Keratinocyte (primary cell): ENCODE measurements around the gene CDH13. TPM values are rescaled to one million over a fixed set of nuclear protein-coding genes. Genes with fewer than 3 reads are reported as not detected.

Experiments used
- DNase-seq: peaks from one replicate; pipeline ENCODE4 v3.0.0-alpha.2; 2011; ENCODE audit warnings: low read depth, missing footprints, low spot score
- FAIRE-seq: peaks from 2 replicates; lab custom pipeline; 2011; peaks lifted over from hg19 to GRCh38; lab: Jason Lieb, UNC
- H2AFZ ChIP-seq: 2 replicates; pipeline ENCODE4 v1.6.0; 2012; ENCODE audit warnings: low read length, control low read depth, inconsistent platforms; ENCODE audit not compliant: control insufficient read depth
- H3K27ac ChIP-seq: 2 replicates; pipeline ENCODE4 v1.5.1; 2011; ENCODE audit warnings: low read length; ENCODE audit not compliant: control insufficient read depth, insufficient read depth
- H3K27me3 ChIP-seq: 3 replicates; pipeline ENCODE4 v1.6.0; 2011; ENCODE audit warnings: low read length; ENCODE audit not compliant: control insufficient read depth, insufficient read depth; ENCODE audit errors: extremely low read depth
- H3K36me3 ChIP-seq, 2 experiments: 2 replicates in 1 of 2; 3 replicates in 1 of 2; pipeline ENCODE4 v1.5.1; 2011; ENCODE audit warnings: low read length in 2 of 2, mild to moderate bottlenecking in 1 of 2; ENCODE audit not compliant: control insufficient read depth in 2 of 2, insufficient read depth in 2 of 2; ENCODE audit errors: extremely low read depth in 1 of 2
- H3K4me1 ChIP-seq: 3 replicates; pipeline ENCODE4 v1.5.1; 2011; ENCODE audit warnings: low read length; ENCODE audit not compliant: control insufficient read depth, insufficient read depth; ENCODE audit errors: extremely low read depth
- H3K4me2 ChIP-seq: 3 replicates; pipeline ENCODE4 v1.6.0; 2011; ENCODE audit warnings: low read depth, low read length; ENCODE audit not compliant: control insufficient read depth, insufficient read depth; ENCODE audit errors: extremely low read depth
- H3K4me3 ChIP-seq, 3 experiments: fragments of 200-600 bp in 1 of 3; sonication (generic) in 1 of 3; 2 replicates in 2 of 3; 3 replicates in 1 of 3; pipeline ENCODE4 v1.5.1; 2011 to 2016; ENCODE audit warnings: low read length in 3 of 3, mild to moderate bottlenecking in 3 of 3, control low read depth in 2 of 3, inconsistent platforms in 1 of 3, low read depth in 1 of 3, mixed read lengths in 1 of 3, mixed run types in 1 of 3, moderate library complexity in 1 of 3; ENCODE audit not compliant: control insufficient read depth in 2 of 3, insufficient read depth in 2 of 3; ENCODE audit errors: extremely low read depth in 1 of 3
- H3K79me2 ChIP-seq: 2 replicates; pipeline ENCODE4 v1.6.0; 2012; ENCODE audit warnings: low read length; ENCODE audit not compliant: control insufficient read depth, insufficient read depth
- H3K9ac ChIP-seq: 3 replicates; pipeline ENCODE4 v1.6.0; 2011; ENCODE audit warnings: low read length; ENCODE audit not compliant: control insufficient read depth, insufficient read depth; ENCODE audit errors: extremely low read depth
- H3K9me1 ChIP-seq: 3 replicates; pipeline ENCODE4 v1.6.0; 2011; ENCODE audit warnings: low read length; ENCODE audit not compliant: control insufficient read depth, insufficient read depth; ENCODE audit errors: extremely low read depth
- H3K9me3 ChIP-seq: 2 replicates; pipeline ENCODE4 v1.5.1; 2012; ENCODE audit warnings: low read depth, low read length; ENCODE audit not compliant: control insufficient read depth
- H4K20me1 ChIP-seq: 3 replicates; pipeline ENCODE4 v1.6.0; 2011; ENCODE audit warnings: low read length; ENCODE audit not compliant: control insufficient read depth, insufficient read depth; ENCODE audit errors: extremely low read depth
- EZH2 ChIP-seq: IDR thresholded peaks from one replicate; pipeline ENCODE4 v1.6.1; 2012; ENCODE audit warnings: inconsistent platforms, mild to moderate bottlenecking, low read length, moderate library complexity
- dilution Hi-C: fragments of 300-500 bp; cut with MboI; formaldehyde crosslinking; loops from one replicate; pipeline ENCODE4 v1.7.0; 2020; ENCODE audit warnings: low sequenced_read_pairs; ENCODE audit not compliant: extremely low pct_ligation_motif_present
- polyA plus RNA-seq, 5 experiments: library from polyadenylated mRNA; depleted of rRNA in 3 of 5; stranded (reverse) in 3 of 5; stranded (forward) in 1 of 5; unstranded in 1 of 5; fragments of >200 nt; gene quantifications; 1 replicate in 1 of 5; 2 replicates in 3 of 5; 3 replicates in 1 of 5; pipeline versions ENCODE4 v1.2.1 to v1.2.3, GENCODE V29; 2011 to 2012; ENCODE audit warnings: missing spikeins in 2 of 5, low read depth in 1 of 5, low replicate concordance in 1 of 5
- TF ChIP-seq, protein P1 (sequence below), 3 experiments: IDR thresholded peaks in 1 of 3; conservative IDR thresholded peaks in 1 of 3; optimal IDR thresholded peaks in 1 of 3; 2 replicates in 2 of 3; 3 replicates in 1 of 3; pipeline versions ENCODE3 to v1.5.1; 2011; ENCODE audit warnings: low read length in 3 of 3, mild to moderate bottlenecking in 3 of 3, moderate library complexity in 2 of 3, control low read depth in 1 of 3, inconsistent platforms in 1 of 3; ENCODE audit not compliant: insufficient read depth in 2 of 3; ENCODE audit errors: extremely low read depth in 1 of 3

The CDH13 gene
- polyA plus RNA-seq, 1 donor (not counting 4 experiments of a cell fraction or from before 2014, with no cell fraction given), result 111 TPM

- no peak overlapping the region for H3K27ac ChIP-seq
- H3K4me1 ChIP-seq, result peaks cover 13% of the 10 kb centered on the region
- no peak overlapping the region for H3K4me3 ChIP-seq
- H3K79me2 ChIP-seq, result peaks cover 70% of the 10 kb centered on the region
- dilution Hi-C loops, result no loop called here
- H3K9me1 ChIP-seq, result peaks cover 2% of the 10 kb centered on the region
- H4K20me1 ChIP-seq, result no peaks in the 10 kb centered on the region
- no peaks in the 10 kb centered on the region for H3K27me3 ChIP-seq
- DNase-seq, result no peak
- no peak overlapping the region for H3K4me2 ChIP-seq
- no peak overlapping the region for H3K9ac ChIP-seq
- peaks cover 2 to 11% of the 10 kb centered on the region in 2 experiments for H3K36me3 ChIP-seq
- no peak for FAIRE-seq
- H2AFZ ChIP-seq, result no peak overlapping the region
- TF ChIP-seq, protein P1, sequence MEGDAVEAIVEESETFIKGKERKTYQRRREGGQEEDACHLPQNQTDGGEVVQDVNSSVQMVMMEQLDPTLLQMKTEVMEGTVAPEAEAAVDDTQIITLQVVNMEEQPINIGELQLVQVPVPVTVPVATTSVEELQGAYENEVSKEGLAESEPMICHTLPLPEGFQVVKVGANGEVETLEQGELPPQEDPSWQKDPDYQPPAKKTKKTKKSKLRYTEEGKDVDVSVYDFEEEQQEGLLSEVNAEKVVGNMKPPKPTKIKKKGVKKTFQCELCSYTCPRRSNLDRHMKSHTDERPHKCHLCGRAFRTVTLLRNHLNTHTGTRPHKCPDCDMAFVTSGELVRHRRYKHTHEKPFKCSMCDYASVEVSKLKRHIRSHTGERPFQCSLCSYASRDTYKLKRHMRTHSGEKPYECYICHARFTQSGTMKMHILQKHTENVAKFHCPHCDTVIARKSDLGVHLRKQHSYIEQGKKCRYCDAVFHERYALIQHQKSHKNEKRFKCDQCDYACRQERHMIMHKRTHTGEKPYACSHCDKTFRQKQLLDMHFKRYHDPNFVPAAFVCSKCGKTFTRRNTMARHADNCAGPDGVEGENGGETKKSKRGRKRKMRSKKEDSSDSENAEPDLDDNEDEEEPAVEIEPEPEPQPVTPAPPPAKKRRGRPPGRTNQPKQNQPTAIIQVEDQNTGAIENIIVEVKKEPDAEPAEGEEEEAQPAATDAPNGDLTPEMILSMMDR (optimal IDR thresholded peaks at IDR 0.05 in 1 of 3, IDR thresholded peaks at IDR 0.05 in 1 of 3, conservative IDR thresholded peaks at IDR 0.05 in 1 of 3; ENCODE audit: extremely low read depth in 1 of 3, insufficient read depth in 2 of 3, low read length in 3 of 3), result no peak
- no peak for TF ChIP-seq EZH2
- no peaks in the 10 kb centered on the region for H3K9me3 ChIP-seq
Observed at GRCh38 chr16:82675300-82675699, 48.5 kb downstream of the CDH13 start.

DNA sequence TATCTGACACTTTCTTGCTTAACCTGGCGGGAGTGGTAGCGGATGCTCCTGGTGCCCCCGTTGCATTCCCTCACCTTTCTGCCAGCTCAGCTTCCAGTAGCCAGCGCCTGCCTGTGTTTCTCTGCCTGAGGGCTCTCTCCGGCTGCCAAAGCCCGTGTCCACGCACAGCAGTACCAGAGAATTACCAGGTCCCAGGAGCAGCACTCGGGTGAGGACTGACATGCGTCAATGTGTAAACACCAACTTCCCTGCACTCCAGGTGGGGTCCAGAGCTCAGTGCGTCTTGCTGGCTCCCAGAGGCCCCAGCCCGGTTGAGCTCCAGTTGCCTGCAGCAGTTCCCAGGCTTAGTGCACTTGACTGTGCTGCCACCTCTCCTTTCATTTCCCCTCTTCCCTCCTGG is 54.8 kb downstream of the CDH13 start:
- Histone ChIP-seq H3K27me3 (no peaks in the 10 kb centered on the region), H3K4me3 (no peak overlapping the region), H4K20me1 (no peaks in the 10 kb centered on the region), H3K9me1 (peaks cover 5% of the 10 kb centered on the region), H3K36me3 (peaks cover 4 to 32% of the 10 kb centered on the region in 2 experiments), H3K27ac (no peak overlapping the region), H3K4me1 (peaks cover 8% of the 10 kb centered on the region), H2AFZ (no peak overlapping the region), H3K4me2 (no peak overlapping the region), H3K9ac (no peak overlapping the region), H3K9me3 (no peaks in the 10 kb centered on the region), H3K79me2 (peaks cover 76% of the 10 kb centered on the region)
- DNase-seq (no peak), FAIRE-seq (no peak)
- dilution Hi-C loops, result no loop called here
- TF ChIP-seq, protein P1 (optimal IDR thresholded peaks at IDR 0.05 in 1 of 3, IDR thresholded peaks at IDR 0.05 in 1 of 3, conservative IDR thresholded peaks at IDR 0.05 in 1 of 3; ENCODE audit: extremely low read depth in 1 of 3, insufficient read depth in 2 of 3, low read length in 3 of 3), result no peak
- no peak for TF ChIP-seq EZH2
